ENCODE results near the gene PLCE1. TPM values are rescaled to one million over a fixed set of nuclear protein-coding genes. Genes with fewer than 3 reads are reported as not detected.

The PLCE1 gene
- total RNA-seq, 1 experiment from 2014 or later: 0.13 TPM

- Mint-ChIP-seq H3K9me3 (peaks cover 8 to 10% of the 10 kb centered on the region in 2 experiments; a peak in 3 of 5 replicates), H3K36me3 (ENCODE audit: insufficient read depth in 1 of 3, low read depth in 3 of 3) (no peaks in the 10 kb centered on the region; a peak in 1 of 7 replicates), H3K4me1 (no peaks in the 10 kb centered on the region), H3K4me3 (no peak overlapping the region), H3K27ac (no peak overlapping the region), H3K27me3 (ENCODE audit: low read depth) (peaks cover 3% of the 10 kb centered on the region; the same call in 1 of the 2 replicates)
- Histone ChIP-seq H4K20me1 (ENCODE audit: control insufficient read depth, insufficient read depth, insufficient read length) (no peaks in the 10 kb centered on the region), H2BK12ac (ENCODE audit: insufficient read length, low read depth, low read length) (no peak overlapping the region), H2BK15ac (ENCODE audit: low read depth, low read length) (no peak overlapping the region), H2BK120ac (ENCODE audit: low read depth, low read length, poor library complexity, severe bottlenecking) (no peak overlapping the region), H3K79me1 (ENCODE audit: insufficient read depth, low read depth, low read length, poor library complexity, severe bottlenecking) (no peaks in the 10 kb centered on the region), H3K79me2 (ENCODE audit: insufficient read depth, low read length) (no peaks in the 10 kb centered on the region), H3K4me2 (ENCODE audit: insufficient read depth, insufficient read length, low read length) (no peak overlapping the region), H3K9ac (ENCODE audit: extremely low read depth, insufficient read length, low read length) (no peak overlapping the region), H2AFZ (ENCODE audit: low read length) (no peak overlapping the region), H2BK20ac (ENCODE audit: low read depth, low read length, poor library complexity, severe bottlenecking) (no peak overlapping the region), H3K23me2 (ENCODE audit: insufficient read length, low read depth, low read length, poor library complexity, severe bottlenecking) (no peaks in the 10 kb centered on the region), H3K23ac (ENCODE audit: insufficient read length, low read depth, low read length) (no peak overlapping the region), H3K18ac (ENCODE audit: insufficient read length, low read depth, low read length) (no peak overlapping the region), H3K27ac (ENCODE audit: insufficient read length, low read depth, low read length) (no peak overlapping the region), H3T11ph (ENCODE audit: low read length) (no peak overlapping the region), H3K9me3 (ENCODE audit: control insufficient read depth, low read depth, low read length) (no peaks in the 10 kb centered on the region), H3K4ac (ENCODE audit: low read depth, low read length) (no peak overlapping the region), H3K14ac (ENCODE audit: insufficient read depth, low read length) (no peak overlapping the region), H3K56ac (ENCODE audit: insufficient read length, low read depth, low read length) (no peak overlapping the region), H2BK5ac (ENCODE audit: insufficient read length, low read length) (no peak overlapping the region), H3K4me1 (ENCODE audit: insufficient read depth, low read length) (no peaks in the 10 kb centered on the region), H2AK5ac (ENCODE audit: insufficient read length, low read length) (no peak overlapping the region), H3K27me3 (ENCODE audit: insufficient read depth, low read length) (no peaks in the 10 kb centered on the region), H4K91ac (ENCODE audit: insufficient read length, low read depth, low read length) (no peak overlapping the region), H4K5ac (ENCODE audit: insufficient read length, low read depth, low read length) (no peak overlapping the region), H4K8ac (replicated peaks; ENCODE audit: insufficient read length, low read depth, low read length) (no peak overlapping the region)
- no peak for DNase-seq
- no peak for TF ChIP-seq CTCF (conservative IDR thresholded peaks at IDR 0.05)
- WGBS (ENCODE audit: extremely low coverage, insufficient read length, low lambda C conversion rate): no CpG with 5 or more reads among the region's 2 CpGs
These were observed 26.0 kb upstream of the PLCE1 start for GRCh38 chr10:93967756-93968155.

All from H9 (cell line).